Caki2 (cell line): ENCODE measurements around the gene TGFBR2. TPM values are rescaled to one million over a fixed set of nuclear protein-coding genes. Genes with fewer than 3 reads are reported as not detected.

ENCODE experiments used
- DNase-seq: peaks from one replicate; pipeline ENCODE4 v3.0.0-alpha.2; 2015; ENCODE audit warnings: low read depth
- in situ Hi-C: cut with HindIII; loops from 2 replicates; pipeline ENCODE4 v1.10.0; 2016; ENCODE audit warnings: low sequenced_read_pairs, low pct_unique_long_range_greater_than_20kb, mixed read lengths
- total RNA-seq: library from RNA; depleted of rRNA; stranded (reverse); fragments of >200 nt; shearing (Covaris generic); gene quantifications from 2 replicates; pipeline ENCODE4 v1.2.3, GENCODE V29; 2014; ENCODE audit warnings: low replicate concordance

The TGFBR2 gene
- total RNA-seq, 1 experiment from 2014 or later: 44.5 TPM

DNA sequence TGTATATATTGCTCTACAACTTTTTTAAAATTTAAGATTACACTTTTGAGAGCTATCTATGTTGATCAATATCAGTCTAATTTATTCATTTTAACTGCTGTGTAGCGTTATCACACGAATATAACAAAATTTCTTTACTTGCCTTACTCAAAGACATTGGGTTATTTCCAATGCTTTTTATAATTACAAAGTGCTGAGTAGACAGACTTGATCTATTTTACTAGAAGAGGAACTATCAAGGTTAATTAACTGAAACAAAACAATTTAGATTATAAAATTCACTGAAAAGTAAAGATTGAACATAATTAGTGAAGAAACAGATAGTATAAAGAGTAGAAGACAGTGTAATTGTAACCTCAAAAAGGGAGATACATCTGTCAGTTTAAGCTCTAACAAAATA is 105.5 kb downstream of the TGFBR2 start:
- in situ Hi-C loops: no loop called here
- no peak for DNase-seq

GRCh38 chr3:30712991-30713390 is 106.6 kb downstream of the TGFBR2 start:
- in situ Hi-C loops: no loop called here

DNA sequence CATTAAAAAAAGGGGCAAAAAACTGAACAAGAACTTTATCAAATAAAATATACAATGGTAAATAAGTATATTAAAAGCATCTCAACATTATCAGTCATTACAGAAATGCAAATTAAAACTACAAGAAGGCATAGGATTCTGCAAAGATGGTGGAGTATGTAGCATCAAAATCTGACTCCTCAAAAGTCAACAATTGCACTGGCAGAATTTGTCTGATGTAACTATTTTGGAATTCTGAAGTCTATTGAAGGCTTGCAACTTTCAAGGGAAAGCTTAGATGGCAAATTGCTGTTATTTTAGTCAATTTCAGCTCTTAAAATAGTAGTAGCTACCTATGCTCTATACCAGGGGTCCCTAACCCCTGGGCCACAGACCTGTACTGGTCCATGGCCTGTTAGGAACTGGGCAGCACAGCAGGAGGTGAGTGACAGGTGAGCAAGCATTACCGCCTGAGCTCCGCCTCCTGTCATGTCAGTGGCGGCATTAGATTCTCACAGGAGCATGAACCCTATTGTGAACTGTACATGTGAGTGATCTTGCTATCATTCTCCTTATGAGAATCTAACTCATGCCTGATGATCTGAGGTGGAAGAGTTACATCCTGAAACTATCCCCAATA is 107.6 kb downstream of the TGFBR2 start:
- no peak for DNase-seq
- in situ Hi-C loops: no loop called here

More at GRCh38 chr3:30712991-30713390, 106.6 kb downstream of the TGFBR2 start:
- DNase-seq: no peak

DNA sequence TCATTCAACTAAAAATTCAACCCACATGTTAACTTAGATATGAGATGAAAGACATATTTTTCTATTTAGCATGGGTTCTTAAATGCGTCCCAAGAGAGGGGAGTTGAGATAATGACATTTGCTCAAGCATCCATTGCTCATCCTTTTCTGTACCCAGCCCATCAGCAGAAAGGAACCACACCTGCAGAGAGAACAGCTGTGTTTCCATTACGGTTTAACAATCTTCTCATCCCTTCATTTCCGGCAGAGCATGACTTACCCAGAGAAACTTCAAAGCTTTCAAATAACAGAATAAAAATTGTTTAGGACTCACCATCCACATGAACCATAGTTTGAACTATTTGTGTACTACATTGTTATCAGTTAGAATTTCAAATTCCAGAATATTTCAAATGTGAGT is 113.1 kb downstream of the TGFBR2 start:
- in situ Hi-C loops: no loop called here

GRCh38 chr3:30720586-30721313 is 114.3 kb downstream of the TGFBR2 start:
- in situ Hi-C loops: no loop called here
- DNase-seq: peak; percentile 84

More for the DNA sequence above, 113.1 kb downstream of the TGFBR2 start:
- DNase-seq: no peak

DNA sequence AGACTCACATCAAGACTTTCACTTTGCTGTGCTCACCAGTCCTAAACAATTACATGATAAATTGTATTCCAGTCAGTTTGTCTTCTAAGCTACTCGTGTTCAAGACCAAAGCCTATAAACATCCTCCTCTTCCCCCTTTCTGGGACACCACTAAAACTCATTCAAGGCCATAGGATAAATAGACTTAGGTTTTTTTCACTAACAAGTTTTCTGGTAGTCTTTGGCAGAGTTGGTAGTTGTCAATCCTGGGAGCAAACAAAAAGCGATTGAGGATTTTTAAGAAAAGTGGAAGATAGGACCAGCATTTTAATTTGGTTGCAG is 114.9 kb downstream of the TGFBR2 start:
- DNase-seq: no peak
- in situ Hi-C loops: no loop called here

DNA sequence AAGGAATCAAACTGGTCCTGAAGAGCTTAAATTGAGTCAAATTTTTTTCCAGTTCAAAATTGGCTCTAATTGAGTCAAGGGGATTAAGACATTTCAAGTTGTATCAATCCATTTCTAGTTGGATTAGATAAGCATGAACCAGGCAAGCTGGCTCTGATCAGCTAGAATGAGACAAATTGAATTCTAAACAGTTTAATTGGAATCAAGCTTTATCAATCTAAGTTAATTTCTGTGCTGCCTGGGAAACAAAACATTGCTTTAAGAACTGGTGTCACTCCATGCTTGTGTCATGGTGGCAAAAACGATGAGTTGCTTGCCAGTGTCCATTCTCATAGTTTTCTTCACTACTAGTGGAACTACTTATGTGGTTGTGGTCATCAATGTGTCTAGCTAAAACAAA is 116.8 kb downstream of the TGFBR2 start:
- in situ Hi-C loops: no loop called here
- no peak for DNase-seq

- no peak for DNase-seq
- in situ Hi-C loops: no loop called here
Measured at GRCh38 chr3:30724863-30725262, 118.5 kb downstream of the TGFBR2 start.

DNA sequence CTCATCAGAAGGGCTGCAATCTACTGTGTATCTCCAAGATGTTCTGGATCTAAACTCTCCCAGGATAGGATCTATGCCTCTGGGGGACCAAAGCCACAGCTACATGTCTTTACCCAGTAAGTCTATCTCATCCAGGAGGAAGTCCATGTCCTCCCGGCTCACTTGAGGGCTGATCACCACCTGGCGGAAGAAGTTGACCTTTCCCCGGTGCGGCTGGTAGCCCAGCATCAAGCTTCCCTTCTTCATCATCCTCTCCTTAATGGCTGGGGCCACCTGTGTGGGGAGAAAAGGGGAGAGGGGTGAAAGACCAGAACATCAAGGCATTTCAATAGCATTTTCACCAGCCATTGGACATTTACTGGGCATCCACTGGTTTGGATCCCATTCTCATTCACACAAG is 121.7 kb downstream of the TGFBR2 start:
- in situ Hi-C loops: no loop called here
- DNase-seq: no peak

DNA sequence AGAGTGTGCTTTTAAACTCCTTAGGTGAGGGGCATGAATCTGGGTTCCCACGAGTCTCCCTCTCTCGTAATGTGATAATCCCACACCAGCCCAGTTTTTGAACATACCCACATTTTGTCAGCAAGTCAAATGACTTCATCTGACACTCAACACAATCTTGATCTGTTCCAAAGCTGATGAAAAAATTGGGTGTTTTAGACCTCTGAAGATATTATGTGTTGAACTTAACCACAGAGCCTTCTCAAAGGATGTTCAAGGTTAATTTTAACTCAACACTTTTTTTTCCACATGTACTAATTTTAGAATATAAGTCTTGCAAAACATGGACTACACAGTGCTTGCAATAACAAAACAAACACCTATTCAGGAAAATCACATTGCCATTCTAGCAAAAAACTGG is 123.1 kb downstream of the TGFBR2 start:
- no peak for DNase-seq
- in situ Hi-C loops: no loop called here

DNA sequence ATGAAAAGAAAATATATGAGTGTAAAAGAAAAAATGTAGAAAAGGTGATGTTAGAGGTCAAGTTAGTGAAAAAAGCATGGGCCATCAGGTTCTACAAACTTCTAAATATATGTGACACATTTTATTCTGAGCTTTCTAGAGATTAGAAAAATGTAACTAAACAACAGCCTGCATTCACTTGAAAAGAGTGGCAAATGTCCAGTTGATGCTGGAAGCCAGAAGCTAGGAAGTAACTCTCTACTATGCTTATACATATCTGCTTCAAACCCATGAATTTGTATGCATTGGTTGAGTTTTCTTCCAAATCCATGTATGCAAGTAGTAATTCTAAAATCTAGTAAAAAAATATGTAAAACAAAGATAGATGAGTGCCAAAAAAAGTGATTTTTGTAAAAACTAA is 123.5 kb downstream of the TGFBR2 start:
- DNase-seq: no peak
- in situ Hi-C loops: no loop called here

- in situ Hi-C loops: no loop called here
Measured at GRCh38 chr3:30730967-30731366, 124.6 kb downstream of the TGFBR2 start.

GRCh38 chr3:30733209-30733608 is 126.8 kb downstream of the TGFBR2 start:
- no peak for DNase-seq
- in situ Hi-C loops: no loop called here

More at GRCh38 chr3:30730967-30731366, 124.6 kb downstream of the TGFBR2 start:
- DNase-seq: no peak

- DNase-seq: no peak
- in situ Hi-C loops: no loop called here
Measured at GRCh38 chr3:30733696-30734095, 127.3 kb downstream of the TGFBR2 start.

- no peak for DNase-seq
- in situ Hi-C loops: no loop called here
Measured at GRCh38 chr3:30737743-30738499, 131.5 kb downstream of the TGFBR2 start.

DNA sequence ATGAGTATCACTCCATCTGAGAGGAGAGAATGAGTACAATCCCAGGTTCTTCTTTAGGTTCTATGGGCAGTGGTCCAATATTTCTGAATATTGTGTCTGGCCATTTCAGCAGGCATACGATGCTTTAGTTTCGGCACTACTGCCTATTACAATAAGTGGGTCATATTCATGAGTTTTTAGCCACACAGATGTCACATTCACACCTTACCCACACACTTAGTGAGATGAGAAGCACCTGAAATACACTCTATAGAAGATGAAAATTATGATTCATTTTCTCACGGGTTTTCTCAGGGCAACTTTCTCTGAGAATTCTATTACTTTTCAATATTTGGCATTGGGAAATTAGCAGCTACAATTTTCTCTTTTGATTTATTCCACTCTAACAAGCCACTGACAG is 132.2 kb downstream of the TGFBR2 start:
- no peak for DNase-seq
- in situ Hi-C loops: no loop called here

- in situ Hi-C loops: no loop called here
- no peak for DNase-seq
Measured at GRCh38 chr3:30741889-30742288, 135.5 kb downstream of the TGFBR2 start.

- in situ Hi-C loops: no loop called here
- no peak for DNase-seq
Measured at GRCh38 chr3:30742796-30743619, 136.6 kb downstream of the TGFBR2 start.
